Transverse colon (tissue), 4 donors: Measurements from ENCODE around the gene PDE10A. TPM values are rescaled to one million over a fixed set of nuclear protein-coding genes. Genes with fewer than 3 reads are reported as not detected.

ENCODE experiments used
- DNase-seq: peaks from one replicate; pipeline ENCODE4 v3.0.0-alpha.2; 2019
- H3K27ac ChIP-seq, 4 donors: fragments of 200-600 bp; sonication (generic); 2 replicates each; pipeline ENCODE4 v1.5.1; 2016 to 2018; ENCODE audit warnings: inconsistent platforms in 4 of 4
- H3K27me3 ChIP-seq: fragments of 200-600 bp; sonication (generic); 2 replicates; pipeline ENCODE4 v1.5.1; 2017; ENCODE audit warnings: inconsistent platforms
- H3K36me3 ChIP-seq, 4 donors: fragments of 200-600 bp; sonication (generic); 2 replicates each; pipeline ENCODE4 v1.5.1; 2017 to 2019; ENCODE audit warnings: inconsistent platforms in 4 of 4
- H3K4me1 ChIP-seq, 4 donors: fragments of 200-600 bp; sonication (generic); 2 replicates each; pipeline ENCODE4 v1.5.1; 2017 to 2020; ENCODE audit warnings: inconsistent platforms in 4 of 4
- H3K4me3 ChIP-seq, 4 donors: fragments of 200-600 bp; sonication (generic); 1 replicate in 1 of 4; 2 replicates in 3 of 4; pipeline versions ENCODE4 v1.5.1 to v1.6.1; 2017 to 2019; ENCODE audit warnings: inconsistent platforms in 4 of 4
- H3K9me3 ChIP-seq, 2 donors: fragments of 200-600 bp; sonication (generic); 2 replicates each; pipeline ENCODE4 v1.5.1; 2017 to 2019; ENCODE audit warnings: inconsistent platforms in 2 of 2
- CTCF ChIP-seq, 5 experiments: fragments of 200-600 bp in 3 of 5; fragments of 450-650 bp in 2 of 5; sonication (generic) in 3 of 5; IDR thresholded peaks; 1 replicate in 2 of 5; 2 replicates in 3 of 5; pipeline ENCODE4 v1.5.1; 2016 to 2017; ENCODE audit warnings: antibody characterized with exemption in 5 of 5, inconsistent platforms in 3 of 5, mild to moderate bottlenecking in 2 of 5, moderate library complexity in 1 of 5
- EP300 ChIP-seq: sonication (generic); formaldehyde crosslinking; IDR thresholded peaks from one replicate; pipeline ENCODE4 v1.6.1; 2017; ENCODE audit warnings: antibody characterized with exemption, low read depth
- POLR2A ChIP-seq: fragments of 450-650 bp; IDR thresholded peaks from one replicate; pipeline ENCODE4 v1.6.1; 2016; ENCODE audit warnings: antibody characterized with exemption, mild to moderate bottlenecking, moderate library complexity
- POLR2AphosphoS5 ChIP-seq, 3 donors: sonication (generic); formaldehyde crosslinking; IDR thresholded peaks; one replicate each; pipeline ENCODE4 v1.6.1; 2016; ENCODE audit warnings: antibody characterized with exemption in 3 of 3
- WGBS, 2 donors: methylation state at CpG; one replicate each; pipeline ENCODE4 v1.1.5; 2018; ENCODE audit warnings: low coverage in 1 of 2; 5-methylcytosine and 5-hydroxymethylcytosine counted together
- in situ Hi-C, 4 donors: fragments of 200-750 bp; cut with MboI; loops; one replicate each; pipeline versions ENCODE4 v1.15.0 to v1.15.1; 2017; ENCODE audit warnings: low sequenced_read_pairs in 3 of 4, low pct_ligation_motif_present in 1 of 4, low pct_unique_long_range_greater_than_20kb in 1 of 4
- intact Hi-C: fragments of 100-400 bp; cut with DNase I; formaldehyde crosslinking; loops from one replicate; pipeline ENCODE4 v1.15.1; 2023; ENCODE audit warnings: low total_unique reads
- total RNA-seq, 4 donors: library from RNA; depleted of rRNA; stranded (reverse); fragments of >200 nt; gene quantifications; one replicate each; pipeline ENCODE4 v1.1.0, GENCODE V29; 2016

The PDE10A gene
- total RNA-seq, 4 donors from 2014 or later, result 1.4 to 15.3 (median 4.3) TPM

GRCh38 chr6:165401092-165401491 is 261.9 kb downstream of the PDE10A start:
- DNase-seq, result no peak
- H3K9me3 ChIP-seq, result no peaks in the 10 kb centered on the region
- in situ Hi-C loops (no loop called here), intact Hi-C loops (no loop called here)
- H3K36me3 ChIP-seq, result no peaks in the 10 kb centered on the region
- 47 to 51% methylated on average over 2 of the region's 2 CpGs for WGBS, 2 donors
- H3K4me1 ChIP-seq, result no peaks in the 10 kb centered on the region
- TF ChIP-seq POLR2AphosphoS5 (IDR thresholded peaks at IDR 0.05) (no peak), POLR2A (no peak)
- no peaks in the 10 kb centered on the region for H3K27me3 ChIP-seq
- no peak overlapping the region for H3K4me3 ChIP-seq
- no peak overlapping the region for H3K27ac ChIP-seq

- no peaks in the 10 kb centered on the region for H3K27me3 ChIP-seq
- intact Hi-C loops (no loop called here), in situ Hi-C loops (no loop called here)
- no peaks in the 10 kb centered on the region for H3K9me3 ChIP-seq
- no peaks in the 10 kb centered on the region for H3K4me1 ChIP-seq
- no peak overlapping the region for H3K4me3 ChIP-seq
- H3K27ac ChIP-seq, result no peak overlapping the region
- H3K36me3 ChIP-seq, result no peaks in the 10 kb centered on the region
- TF ChIP-seq EP300, result no peak
- DNase-seq, result no peak
- 84 to 86% methylated on average over 6 of the region's 6 CpGs for WGBS, 2 donors
Observed at GRCh38 chr6:165390475-165390874, 272.6 kb downstream of the PDE10A start.

GRCh38 chr6:165389534-165389933 is 273.5 kb downstream of the PDE10A start:
- no peaks in the 10 kb centered on the region for H3K4me1 ChIP-seq
- no peaks in the 10 kb centered on the region for H3K27me3 ChIP-seq
- WGBS, 2 donors, result 32 to 37% methylated on average over 3 of the region's 3 CpGs
- intact Hi-C loops, result no loop called here
- no peak for TF ChIP-seq POLR2AphosphoS5 (IDR thresholded peaks at IDR 0.05)
- no peak for TF ChIP-seq CTCF (IDR thresholded peaks at IDR 0.05)
- no peak for TF ChIP-seq POLR2A
- no peak overlapping the region for H3K27ac ChIP-seq
- in situ Hi-C loops, result no loop called here
- no peaks in the 10 kb centered on the region for H3K36me3 ChIP-seq
- no peak overlapping the region for H3K4me3 ChIP-seq
- H3K9me3 ChIP-seq, result no peaks in the 10 kb centered on the region
- no peak for DNase-seq

GRCh38 chr6:165383323-165383722 is 279.7 kb downstream of the PDE10A start:
- in situ Hi-C loops, result no loop called here
- no peak for TF ChIP-seq POLR2AphosphoS5 (IDR thresholded peaks at IDR 0.05)
- DNase-seq, result no peak

GRCh38 chr6:165376100-165376499 is 286.9 kb downstream of the PDE10A start:
- 74 to 94% methylated on average over 1 of the region's 1 CpG for WGBS, 2 donors
- intact Hi-C loops, result no loop called here
- H3K36me3 ChIP-seq, result no peaks in the 10 kb centered on the region
- no peak for TF ChIP-seq POLR2A
- TF ChIP-seq CTCF (IDR thresholded peaks at IDR 0.05), result no peak
- TF ChIP-seq POLR2AphosphoS5 (IDR thresholded peaks at IDR 0.05), result no peak
- TF ChIP-seq EP300, result no peak
- in situ Hi-C loops, result no loop called here
- H3K27me3 ChIP-seq, result no peaks in the 10 kb centered on the region
- H3K4me1 ChIP-seq, result no peaks in the 10 kb centered on the region
- H3K9me3 ChIP-seq, result no peaks in the 10 kb centered on the region
- no peak for DNase-seq
- H3K27ac ChIP-seq, result no peak overlapping the region
- no peak overlapping the region for H3K4me3 ChIP-seq

More at GRCh38 chr6:165383323-165383722, 279.7 kb downstream of the PDE10A start:
- WGBS, 2 donors, result 61 to 74% methylated on average over 2 to 3 of the region's 3 CpGs
- no peaks in the 10 kb centered on the region for H3K9me3 ChIP-seq
- H3K36me3 ChIP-seq, result no peaks in the 10 kb centered on the region
- no peaks in the 10 kb centered on the region for H3K27me3 ChIP-seq
- no peaks in the 10 kb centered on the region for H3K4me1 ChIP-seq
- H3K4me3 ChIP-seq, result no peak overlapping the region
- intact Hi-C loops, result no loop called here
- no peak overlapping the region for H3K27ac ChIP-seq

GRCh38 chr6:165365371-165365770 is 297.7 kb downstream of the PDE10A start:
- TF ChIP-seq POLR2A, result no peak
- no peak for TF ChIP-seq EP300
- no peak for TF ChIP-seq CTCF (IDR thresholded peaks at IDR 0.05)
- no peak for TF ChIP-seq POLR2AphosphoS5 (IDR thresholded peaks at IDR 0.05)
- peaks cover 0 to 5% of the 10 kb centered on the region in 2 donors for H3K9me3 ChIP-seq
- 60 to 65% methylated on average over 1 of the region's 1 CpG for WGBS, 2 donors
- no peak for DNase-seq
- no peaks in the 10 kb centered on the region for H3K36me3 ChIP-seq
- no peak overlapping the region for H3K4me3 ChIP-seq
- in situ Hi-C loops (no loop called here), intact Hi-C loops (no loop called here)
- no peaks in the 10 kb centered on the region for H3K27me3 ChIP-seq
- no peak overlapping the region for H3K27ac ChIP-seq
- no peaks in the 10 kb centered on the region for H3K4me1 ChIP-seq
